ENCODE results near the gene SELE. TPM values are rescaled to one million over a fixed set of nuclear protein-coding genes. Genes with fewer than 3 reads are reported as not detected.

The SELE gene
- polyA plus RNA-seq, 3 donors: not detected

DNA sequence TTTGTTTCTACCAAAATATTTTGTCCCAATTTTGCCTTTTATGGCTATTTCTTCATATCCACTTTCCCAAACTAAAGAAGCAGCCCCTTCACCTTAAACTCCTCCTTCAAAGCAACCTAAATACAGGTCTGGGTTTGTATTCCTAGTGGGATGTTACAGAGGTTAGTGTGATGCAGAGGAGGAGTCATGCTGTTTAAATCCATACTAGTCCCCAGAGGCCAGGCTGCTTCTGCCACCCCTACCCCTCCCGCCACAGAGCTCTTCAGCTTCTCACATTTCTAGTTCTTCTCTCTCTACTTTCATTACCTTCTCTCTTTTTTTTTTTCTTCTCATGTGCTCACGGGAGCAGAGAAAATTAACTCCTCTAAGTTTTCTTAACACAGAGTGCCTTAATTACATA lies 51.8 kb downstream of the SELE start:
- Histone ChIP-seq H3K4me3 (replicated peaks in 1 of 3; ENCODE audit: low read depth in 2 of 3, low read length in 3 of 3) (no peak overlapping the region), H3K9ac (ENCODE audit: insufficient read depth, low read length, poor library complexity, severe bottlenecking) (no peak overlapping the region), H3K27me3 (ENCODE audit: control insufficient read depth in 2 of 2, insufficient read depth in 2 of 2, low read length in 2 of 2) (no peaks in the 10 kb centered on the region), H3K4me1 (ENCODE audit: control insufficient read depth in 1 of 2, insufficient read depth in 2 of 2, low read length in 2 of 2) (peaks cover 4 to 9% of the 10 kb centered on the region in 2 donors), H3K4me2 (replicated peaks; ENCODE audit: extremely low read depth, low read length, poor library complexity, severe bottlenecking) (no peak overlapping the region), H2AFZ (ENCODE audit: insufficient read depth, low read depth, low read length, poor library complexity, severe bottlenecking) (no peak overlapping the region), H3K27ac (ENCODE audit: low read depth in 1 of 2, low read length in 2 of 2) (no peak overlapping the region), H4K20me1 (ENCODE audit: insufficient read depth, low read length) (no peaks in the 10 kb centered on the region), H3K9me3 (replicated peaks in 1 of 2; ENCODE audit: control insufficient read depth in 1 of 2, insufficient read depth in 1 of 2, low read length in 2 of 2) (no peaks in the 10 kb centered on the region), H3K79me2 (ENCODE audit: insufficient read depth, low read length) (no peaks in the 10 kb centered on the region), H3K36me3 (replicated peaks in 1 of 2; ENCODE audit: control insufficient read depth in 1 of 2, insufficient read depth in 2 of 2, low read length in 2 of 2) (no peaks in the 10 kb centered on the region)
- H3K36me3 Mint-ChIP-seq: no peaks in the 10 kb centered on the region
- H3K4me3 Mint-ChIP-seq: no peak overlapping the region
- intact Hi-C loops (cut with micrococcal nuclease): no loop called here
- no peak overlapping the region for H3K27ac Mint-ChIP-seq
- TF ChIP-seq CTCF (IDR thresholded peaks at IDR 0.05): no peak
- WGBS (ENCODE audit: insufficient coverage): 91% methylated on average over 1 of the region's 2 CpGs
- peaks cover 8% of the 10 kb centered on the region for H3K4me1 Mint-ChIP-seq
- H3K27me3 Mint-ChIP-seq (ENCODE audit: low read depth in 3 of 3): peaks cover 0 to 2% (median 0%) of the 10 kb centered on the region in 3 donors
- H3K9me3 Mint-ChIP-seq: no peaks in the 10 kb centered on the region
- DNase-seq: no peak

GRCh38 chr1:169681140-169681539 lies 52.7 kb downstream of the SELE start:
- TF ChIP-seq CTCF (IDR thresholded peaks at IDR 0.05): no peak
- peaks cover 17% of the 10 kb centered on the region for H3K4me1 Mint-ChIP-seq
- Histone ChIP-seq H3K79me2 (ENCODE audit: insufficient read depth, low read length) (no peaks in the 10 kb centered on the region), H3K4me3 (replicated peaks in 1 of 3; ENCODE audit: low read depth in 2 of 3, low read length in 3 of 3) (no peak overlapping the region), H3K36me3 (replicated peaks in 1 of 2; ENCODE audit: control insufficient read depth in 1 of 2, insufficient read depth in 2 of 2, low read length in 2 of 2) (no peaks in the 10 kb centered on the region), H3K4me2 (replicated peaks; ENCODE audit: extremely low read depth, low read length, poor library complexity, severe bottlenecking) (no peak overlapping the region), H3K9ac (ENCODE audit: insufficient read depth, low read length, poor library complexity, severe bottlenecking) (no peak overlapping the region), H4K20me1 (ENCODE audit: insufficient read depth, low read length) (no peaks in the 10 kb centered on the region), H3K27me3 (ENCODE audit: control insufficient read depth in 2 of 2, insufficient read depth in 2 of 2, low read length in 2 of 2) (no peaks in the 10 kb centered on the region), H3K27ac (ENCODE audit: low read depth in 1 of 2, low read length in 2 of 2) (no peak overlapping the region), H3K4me1 (ENCODE audit: control insufficient read depth in 1 of 2, insufficient read depth in 2 of 2, low read length in 2 of 2) (peaks cover 13 to 18% of the 10 kb centered on the region in 2 donors), H3K9me3 (replicated peaks in 1 of 2; ENCODE audit: control insufficient read depth in 1 of 2, insufficient read depth in 1 of 2, low read length in 2 of 2) (no peaks in the 10 kb centered on the region), H2AFZ (ENCODE audit: insufficient read depth, low read depth, low read length, poor library complexity, severe bottlenecking) (no peak overlapping the region)
- H3K9me3 Mint-ChIP-seq: no peaks in the 10 kb centered on the region
- intact Hi-C loops (cut with micrococcal nuclease): no loop called here
- H3K36me3 Mint-ChIP-seq: no peaks in the 10 kb centered on the region
- H3K27ac Mint-ChIP-seq: peak overlapping the region in 1 of 7 donors; percentile 29
- 75% methylated on average over 1 of the region's 2 CpGs for WGBS (ENCODE audit: insufficient coverage)
- no peak for DNase-seq
- no peak overlapping the region for H3K4me3 Mint-ChIP-seq
- peaks cover 0 to 2% (median 0%) of the 10 kb centered on the region in 3 donors for H3K27me3 Mint-ChIP-seq (ENCODE audit: low read depth in 3 of 3)

Data from CD14-positive monocyte (primary cell).